ENCODE measurements around the gene KRTAP4-11.

- TF ChIP-seq EZH2 (IDR thresholded peaks at IDR 0.05; ENCODE audit: borderline replicate concordance, low read depth, low read length, poor library complexity, severe bottlenecking) (no peak), CTCF (conservative IDR thresholded peaks at IDR 0.05; ENCODE audit: low read depth, low read length) (no peak)
These were observed 8.2 kb upstream of the KRTAP4-11 start for GRCh38 chr17:41126412-41126811.
